HG03135 (cell line): ENCODE measurements around the gene COLQ.
"Not testable (repeated sequence)": the region's sequence is repeated elsewhere in the genome, so short reads cannot be mapped to it uniquely, and the experiment has no call there.

Source experiments
- ATAC-seq: cut with Tn5 transposase; IDR thresholded peaks from one replicate; pipeline ENCODE4 v1.9.1; 2021; ENCODE audit warnings: mild to moderate bottlenecking, moderate library complexity; ENCODE audit not compliant: unreplicated experiment

COLQ gene

DNA sequence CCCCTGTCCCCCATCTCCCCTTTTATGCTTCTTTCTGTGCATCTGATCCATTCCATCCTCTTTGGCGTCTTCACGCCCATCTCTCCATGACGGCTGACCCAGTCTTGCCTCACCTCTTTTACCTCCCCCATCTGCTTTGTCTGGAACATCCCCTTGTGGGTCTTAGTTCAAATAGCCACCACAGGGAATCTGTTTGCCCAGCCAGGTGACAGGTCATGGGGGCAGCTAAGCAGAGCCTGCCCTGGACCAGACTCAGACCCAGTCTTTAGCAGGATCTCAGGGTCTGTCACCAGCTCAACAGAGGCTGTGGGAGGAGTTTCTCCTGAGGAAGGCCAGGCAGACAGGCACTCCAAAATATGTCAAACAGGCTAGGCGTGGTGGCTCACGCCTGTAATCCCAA, 28.1 kb downstream of the COLQ start:
- ATAC-seq: no peak

DNA sequence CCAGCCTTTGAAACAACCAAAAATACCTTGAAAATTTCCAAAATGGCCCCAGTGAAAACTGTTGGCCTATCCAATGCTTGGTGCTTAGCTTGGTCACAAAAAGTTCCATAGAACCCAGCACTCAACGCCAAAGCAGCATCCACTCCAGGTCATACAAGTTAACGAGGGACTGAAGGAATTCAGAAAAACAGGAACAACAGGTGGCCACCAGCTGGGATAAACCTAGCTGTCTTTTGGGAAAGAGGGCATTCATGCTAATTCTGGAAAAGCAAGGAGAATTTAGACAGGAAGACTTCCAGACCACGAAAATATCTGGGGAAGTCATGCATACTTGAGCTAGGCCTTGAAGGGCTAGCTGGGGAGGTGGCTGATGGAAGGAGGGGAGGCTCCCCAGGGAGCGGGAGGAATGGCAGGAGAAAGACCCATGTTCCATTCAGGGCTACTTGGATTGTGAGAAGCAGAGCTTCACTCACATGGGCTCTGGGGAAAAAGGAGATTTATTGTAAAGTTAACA, 28.6 kb downstream of the COLQ start:
- ATAC-seq: no peak

DNA sequence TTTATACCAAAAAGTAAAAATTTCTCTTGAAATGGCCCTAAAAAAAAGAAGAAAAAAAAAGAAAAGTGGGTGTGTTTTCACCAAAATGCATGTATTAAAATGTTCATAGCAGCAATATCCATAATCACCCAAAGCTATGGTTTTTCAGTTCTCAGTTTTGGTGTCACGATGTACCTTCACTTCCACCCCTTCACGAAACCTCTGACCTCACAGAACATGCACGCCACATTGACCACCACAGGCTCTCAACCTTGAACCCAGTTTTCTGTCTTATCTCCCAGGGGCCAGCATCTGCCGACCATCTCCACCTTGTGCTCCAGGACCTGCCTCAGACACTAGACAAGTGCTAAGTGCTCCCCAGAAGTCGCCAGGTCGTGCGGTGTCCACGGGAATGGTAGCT, 30.4 kb downstream of the COLQ start:
- no peak for ATAC-seq

DNA sequence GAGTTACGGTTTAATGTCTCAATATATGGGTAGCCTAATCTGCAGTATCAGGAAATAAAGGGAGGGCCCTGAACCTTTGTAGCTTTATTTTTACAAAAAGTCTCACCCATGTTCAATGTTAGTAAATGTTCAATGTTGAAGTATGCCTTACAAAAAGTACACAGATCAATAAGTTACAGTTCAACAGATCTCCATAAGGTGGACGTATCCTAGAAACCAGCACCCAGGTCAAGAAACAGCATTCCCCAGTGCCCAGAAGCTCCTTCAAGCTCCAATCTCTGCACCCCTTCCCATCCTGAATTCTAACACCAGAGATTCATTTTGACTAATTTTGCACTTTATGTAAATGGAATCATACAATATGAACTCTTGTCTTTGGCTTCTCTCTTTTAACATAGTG, 31.3 kb downstream of the COLQ start:
- ATAC-seq: no peak

DNA sequence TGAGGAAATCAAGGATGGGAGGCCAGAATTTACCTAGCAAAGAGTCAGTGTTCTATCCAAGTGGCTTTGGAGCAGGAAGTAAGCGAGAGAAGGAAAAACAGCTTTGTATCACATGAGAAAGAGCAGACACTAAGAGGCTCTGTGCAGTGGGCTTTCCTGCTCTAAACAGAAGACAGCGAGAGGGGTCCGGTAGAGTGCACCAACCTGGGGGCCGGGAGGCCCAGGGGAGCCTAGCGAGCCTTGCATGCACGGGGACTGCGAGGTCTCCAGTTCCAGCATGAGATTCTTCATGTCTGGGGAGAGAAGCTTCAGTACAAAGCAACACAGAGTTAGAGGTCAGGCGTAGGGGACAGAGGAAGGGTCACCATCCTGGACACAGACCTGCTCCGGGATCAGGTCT, 33.5 kb downstream of the COLQ start:
- no peak for ATAC-seq

DNA sequence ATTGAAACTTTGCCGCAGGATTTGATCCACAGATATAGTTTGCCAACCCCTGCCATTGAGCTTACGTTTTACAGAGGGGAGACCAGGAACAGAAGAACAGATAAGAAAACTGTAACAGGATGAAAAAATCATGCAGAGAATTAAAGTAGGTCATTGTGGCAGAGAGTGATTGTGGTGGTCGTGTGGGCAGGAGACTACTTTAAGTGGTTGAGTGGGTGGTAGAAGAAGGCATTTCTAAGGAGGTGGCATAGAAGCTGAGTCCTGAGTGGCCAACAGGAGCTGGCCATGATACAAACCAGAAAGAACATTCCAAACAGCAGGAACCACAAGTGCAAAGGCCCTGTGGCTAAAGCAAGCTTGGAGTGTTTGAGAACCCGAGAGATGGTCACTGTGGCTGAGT, 34.5 kb downstream of the COLQ start:
- no peak for ATAC-seq

DNA sequence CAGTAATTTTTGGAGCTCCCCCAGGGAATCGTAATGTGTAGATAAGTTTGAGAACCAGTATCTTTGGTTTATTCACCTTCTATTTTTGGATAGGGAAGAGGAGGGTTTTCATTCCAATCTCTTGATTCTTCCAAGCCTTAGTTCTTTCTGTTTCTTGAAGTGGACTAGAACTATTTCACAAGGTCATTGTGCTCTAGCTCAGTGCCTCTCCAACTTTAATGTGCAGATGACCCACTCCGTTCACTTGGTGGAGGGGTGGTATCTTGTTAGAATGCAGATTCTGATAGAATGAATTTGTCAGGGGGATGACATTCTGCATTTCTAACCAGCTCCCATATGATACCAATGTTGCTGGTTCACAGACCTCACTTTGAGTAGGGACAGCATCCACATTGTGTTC, 35.5 kb downstream of the COLQ start:
- no peak for ATAC-seq

DNA sequence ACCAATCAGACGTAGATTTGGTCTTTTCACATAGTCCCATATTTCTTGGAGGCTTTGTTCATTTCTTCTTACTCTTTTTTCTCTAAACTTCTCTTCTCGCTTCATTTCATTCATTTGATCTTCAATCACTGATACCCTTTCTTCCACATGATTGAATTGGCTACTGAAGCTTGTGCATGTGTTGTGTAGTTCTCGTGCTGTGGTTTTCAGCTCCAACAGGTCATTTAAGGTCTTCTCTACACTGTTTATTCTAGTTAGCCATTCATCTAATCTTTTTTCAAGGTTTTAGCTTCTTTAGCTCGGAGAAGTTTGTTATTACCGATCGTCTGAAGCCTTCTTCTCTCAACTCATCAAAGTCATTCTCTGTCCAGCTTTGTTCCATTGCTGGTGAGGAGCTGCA, 37.0 kb downstream of the COLQ start:
- ATAC-seq: not testable (repeated sequence)

DNA sequence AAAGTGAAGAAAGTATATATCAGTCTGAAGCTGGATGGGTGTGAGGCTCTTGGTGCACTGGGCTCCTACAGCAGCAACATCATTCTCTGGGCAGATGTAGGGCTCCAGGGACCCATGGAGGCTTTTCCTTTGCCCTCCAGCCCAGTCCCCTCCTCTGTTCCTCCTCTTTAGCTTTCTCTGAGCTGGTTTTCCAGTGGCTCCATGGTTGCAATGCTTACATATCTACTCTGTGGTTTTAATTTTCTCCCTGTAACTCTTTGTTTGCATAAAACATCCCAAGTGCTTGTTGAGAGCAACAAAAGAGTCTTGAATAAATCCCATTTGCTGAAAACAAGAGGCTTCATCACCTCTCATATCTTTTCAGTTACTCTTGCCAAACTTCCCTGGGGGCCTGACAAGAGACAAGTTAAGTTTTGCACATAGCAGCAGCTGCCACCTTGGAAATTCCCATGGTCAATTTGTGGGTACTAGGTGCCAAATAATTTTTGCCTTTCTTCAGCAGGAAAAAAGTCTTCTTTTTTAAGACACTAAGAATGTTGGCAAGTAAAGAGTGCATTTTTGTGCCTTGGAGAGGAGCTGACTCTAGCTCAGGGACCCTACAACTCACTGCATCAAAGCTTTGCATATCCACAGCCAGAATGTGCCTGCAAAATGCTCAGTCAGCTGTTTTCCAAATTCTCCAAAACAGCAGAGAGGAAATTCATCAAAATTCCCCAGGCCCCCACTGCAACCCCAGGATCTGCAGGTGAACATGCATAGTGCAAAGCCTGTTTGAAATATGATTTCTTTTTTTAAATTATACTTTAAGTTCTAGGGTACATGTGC, 41.9 kb downstream of the COLQ start:
- ATAC-seq: no peak

DNA sequence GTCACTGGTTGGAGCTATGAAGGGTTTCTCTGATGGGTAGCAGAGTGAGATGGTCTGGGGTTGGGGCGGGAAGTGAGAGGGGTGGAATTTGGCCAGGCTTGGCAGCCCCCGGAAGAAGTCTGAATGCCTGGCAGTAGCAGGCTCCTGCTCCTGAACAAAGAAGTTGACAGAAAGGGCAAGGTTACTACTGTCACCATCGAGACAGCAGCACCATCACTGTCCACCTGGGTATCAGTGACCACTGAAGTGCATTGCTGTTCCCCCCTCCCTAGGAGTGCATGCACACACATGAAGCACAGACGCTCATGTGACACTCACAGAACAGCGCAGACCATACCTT, 42.9 kb downstream of the COLQ start:
- no peak for ATAC-seq

DNA sequence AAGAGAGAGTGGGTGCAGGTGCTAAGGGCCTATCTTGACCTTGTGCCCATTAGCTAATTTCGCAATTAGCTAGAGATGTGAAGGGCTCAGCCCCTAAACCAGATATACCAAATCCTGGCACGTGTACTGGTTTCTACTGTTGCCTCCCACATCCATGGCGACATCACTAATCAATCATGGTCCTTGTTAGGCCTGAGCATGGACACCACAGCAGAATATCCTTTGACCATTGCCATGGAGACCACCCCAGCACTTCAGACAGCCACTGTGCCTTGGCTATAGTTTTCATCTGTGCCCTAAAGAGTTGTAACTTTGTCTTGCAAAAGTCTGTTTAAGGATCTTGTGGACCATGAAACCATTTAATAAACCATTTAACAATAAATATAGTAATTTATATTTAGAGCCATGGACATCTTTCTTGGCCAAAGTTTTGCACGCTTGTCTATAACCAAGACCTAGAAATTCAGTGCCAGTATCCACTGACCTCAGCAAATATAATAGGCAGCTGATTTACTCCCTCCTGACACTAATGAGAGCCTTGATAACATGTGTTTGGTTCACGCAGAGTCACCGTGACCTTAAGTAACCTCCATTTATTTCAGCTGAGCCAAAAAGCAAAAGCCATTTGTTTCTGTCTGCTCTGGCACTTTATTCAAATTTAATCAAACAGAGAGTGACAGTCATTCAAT, 43.4 kb downstream of the COLQ start:
- ATAC-seq: no peak

DNA sequence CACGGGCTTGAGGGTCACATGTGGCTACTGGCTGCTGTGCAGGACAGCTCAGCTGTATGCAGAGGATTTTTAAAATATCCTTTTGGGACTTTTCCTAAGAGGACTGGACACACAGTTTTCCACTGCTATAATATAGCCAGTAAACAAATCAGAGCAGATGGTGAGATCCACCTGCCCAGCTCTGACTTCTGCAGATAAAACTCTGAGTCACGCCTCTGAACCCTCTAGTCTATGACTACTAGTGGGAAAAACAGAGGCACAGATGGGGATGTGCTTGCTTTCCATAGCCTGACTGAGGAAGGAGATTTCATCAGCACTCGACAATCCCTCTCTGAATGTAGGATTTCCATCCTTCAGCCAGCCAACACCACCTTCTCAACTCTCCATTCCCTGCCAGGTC, 45.1 kb downstream of the COLQ start:
- ATAC-seq: no peak

DNA sequence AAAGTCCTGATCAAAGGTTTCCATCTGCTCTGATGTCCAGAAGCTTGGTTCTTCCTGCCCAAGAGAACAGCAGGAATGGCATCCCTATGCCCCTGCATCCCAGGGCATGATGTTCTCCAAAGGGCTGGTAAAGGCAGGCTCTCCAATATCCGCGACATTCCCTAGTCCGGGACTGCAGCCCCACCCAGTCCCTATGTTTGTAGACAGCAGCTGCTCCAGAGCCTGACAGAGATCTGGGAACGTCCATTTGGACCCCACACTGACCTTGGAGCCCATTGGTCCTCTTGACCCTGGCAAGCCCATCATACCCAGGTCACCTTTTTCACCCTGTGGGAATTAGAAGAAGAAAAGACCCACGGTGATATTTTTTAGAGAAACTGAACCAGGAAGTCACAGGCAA, 46.3 kb downstream of the COLQ start:
- ATAC-seq: no peak

DNA sequence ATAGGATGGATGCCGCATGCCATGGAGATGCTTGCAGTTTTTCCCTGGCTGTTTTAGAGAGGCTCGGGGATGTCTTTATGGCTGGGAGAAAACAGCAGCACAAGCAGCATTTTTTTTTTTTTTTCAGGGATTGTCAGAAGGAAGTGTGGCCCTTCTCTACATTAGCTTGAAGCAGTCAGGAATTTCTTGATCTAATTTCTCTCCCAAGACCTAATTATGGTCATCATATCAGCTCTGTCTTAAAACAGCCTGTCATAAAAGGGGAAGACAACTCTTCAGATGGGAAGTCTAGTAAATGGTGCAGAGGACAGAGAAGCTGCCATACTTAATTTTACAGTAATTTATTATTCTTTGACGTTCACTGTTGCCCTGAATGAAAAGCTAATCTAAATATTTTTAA, 49.6 kb downstream of the COLQ start:
- ATAC-seq: no peak

DNA sequence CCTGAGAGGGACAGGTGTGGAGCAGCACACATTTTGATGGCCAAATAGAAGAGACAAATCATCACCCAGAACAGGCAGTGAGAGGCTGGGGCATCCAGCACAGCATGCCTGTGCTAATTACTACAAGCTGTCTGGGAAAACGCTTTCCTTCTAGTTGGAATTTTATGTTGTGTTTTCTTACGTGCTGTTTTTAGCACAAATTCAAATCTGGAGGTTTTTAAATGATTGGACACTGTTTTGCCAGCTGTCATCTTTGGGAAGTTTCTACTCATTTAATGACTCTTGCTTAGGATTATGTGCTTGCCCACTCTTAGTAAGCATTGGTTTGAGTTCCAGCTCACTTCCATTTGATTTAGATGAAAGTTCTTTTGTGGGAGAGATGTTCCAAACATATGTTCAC, 50.7 kb downstream of the COLQ start:
- no peak for ATAC-seq

DNA sequence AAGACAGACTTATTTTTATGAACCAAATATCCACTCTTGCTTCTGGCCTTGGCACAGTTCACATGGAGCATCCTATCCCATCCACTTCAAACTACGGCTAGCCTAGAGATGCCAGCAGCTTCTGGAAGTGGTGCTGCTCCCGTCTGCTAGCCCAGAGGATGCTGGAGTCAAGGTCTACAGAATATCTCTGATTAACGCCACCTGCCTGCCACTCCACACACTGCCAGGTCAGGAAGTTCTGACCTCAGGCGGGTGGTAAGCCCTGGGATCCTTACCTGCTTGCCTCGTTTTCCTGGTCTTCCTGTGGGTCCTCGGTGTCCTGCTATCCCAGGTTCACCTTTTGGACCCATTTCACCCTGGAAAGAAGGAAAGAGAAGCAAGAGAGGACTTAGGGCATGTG, 51.2 kb downstream of the COLQ start:
- ATAC-seq: no peak

DNA sequence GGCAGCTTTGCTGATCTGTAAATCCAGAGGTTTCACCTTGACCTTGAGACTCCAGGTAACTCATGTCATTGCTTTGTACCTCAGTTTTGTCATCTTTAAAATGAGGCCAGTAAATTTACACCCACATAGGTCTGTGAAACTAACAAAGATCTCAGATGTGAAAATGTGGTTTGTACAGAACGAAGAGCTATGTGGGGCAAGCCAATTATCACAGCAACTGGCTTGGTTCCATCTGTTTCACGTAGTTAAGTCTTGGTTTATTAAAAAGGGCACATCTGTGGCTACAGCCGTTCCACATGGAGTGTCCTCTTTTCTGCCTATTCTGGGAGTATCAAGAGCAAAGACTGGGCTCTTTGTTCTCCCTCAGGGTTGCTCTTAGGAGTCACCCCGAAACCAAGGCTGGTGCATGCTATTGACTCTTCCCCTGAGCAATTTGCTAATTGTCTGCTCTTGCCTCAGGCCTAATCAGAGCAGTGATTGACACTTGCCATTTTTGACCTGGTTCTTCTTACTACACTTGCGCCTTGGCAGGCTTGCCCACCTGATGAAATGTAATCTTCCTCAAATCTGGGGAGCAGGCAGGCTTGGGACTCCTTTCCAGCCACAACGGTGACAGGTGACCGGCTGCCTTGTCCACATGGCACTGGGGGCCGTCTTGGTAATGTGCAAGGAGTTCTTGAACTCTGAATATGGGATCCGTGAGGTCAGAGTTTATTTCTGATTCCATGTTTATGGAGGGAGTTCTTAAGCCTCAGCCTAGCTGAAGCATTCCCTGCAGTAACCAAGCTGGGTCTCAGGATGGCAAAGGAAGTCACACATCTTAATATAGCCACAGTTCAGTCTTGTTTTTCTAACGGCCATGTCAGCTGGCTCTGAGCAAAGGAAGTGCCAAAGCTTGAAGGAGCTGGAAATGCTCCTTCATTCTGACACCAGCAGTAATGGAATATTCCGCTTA, 54.0 kb downstream of the COLQ start:
- no peak for ATAC-seq

DNA sequence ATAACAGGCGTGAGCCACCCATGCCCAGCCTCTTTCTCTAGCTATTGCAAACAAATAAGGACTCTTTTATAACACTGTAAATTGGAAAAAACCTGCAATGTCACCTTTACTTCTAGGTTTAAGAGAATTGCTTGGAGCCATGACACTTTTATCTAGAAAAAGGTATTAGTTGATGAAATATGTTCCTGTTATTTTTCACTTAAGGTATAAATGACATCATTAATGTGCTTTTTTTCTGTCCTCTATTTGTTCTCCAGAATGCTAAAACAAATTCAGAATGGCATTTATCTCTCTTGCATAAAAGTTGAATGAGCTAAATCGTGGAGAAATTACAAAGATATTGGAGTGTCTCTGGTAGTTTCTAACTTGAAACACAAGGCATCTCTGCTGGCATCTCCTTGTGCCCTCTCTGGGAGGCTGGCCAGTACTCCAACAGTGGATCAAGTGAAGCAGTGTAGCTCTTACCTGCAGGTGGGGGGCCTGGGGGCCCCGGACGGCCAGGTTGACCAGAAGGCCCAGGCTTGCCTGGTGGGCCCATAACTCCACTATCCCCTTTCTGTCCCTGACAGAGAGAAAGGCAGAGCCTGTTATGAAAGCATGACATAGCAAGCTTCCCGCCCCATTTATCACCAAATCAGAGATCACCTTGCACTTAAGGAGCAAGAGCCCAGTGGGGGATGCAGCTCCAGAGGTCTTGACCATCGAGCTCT, 55.5 kb downstream of the COLQ start:
- ATAC-seq: no peak

DNA sequence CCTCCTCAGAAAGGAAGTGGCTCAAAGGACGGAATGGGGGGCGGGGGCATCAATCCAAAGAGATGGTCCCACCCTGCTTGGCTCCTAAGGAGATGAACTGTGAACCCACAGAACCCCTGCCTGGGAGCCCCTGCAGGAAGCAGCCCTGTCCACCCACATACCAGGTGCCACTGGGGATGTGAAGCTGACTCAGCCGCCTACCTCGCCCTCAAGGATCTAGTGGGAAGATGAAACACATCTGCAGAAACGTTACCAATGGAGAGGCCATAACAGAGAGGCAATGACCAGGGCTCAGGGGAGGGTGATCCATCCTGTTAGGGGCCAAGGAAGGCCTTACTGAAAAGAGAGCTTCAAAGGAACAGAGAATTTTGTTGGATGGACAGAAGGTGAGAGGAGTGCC, 59.1 kb downstream of the COLQ start:
- ATAC-seq: no peak

DNA sequence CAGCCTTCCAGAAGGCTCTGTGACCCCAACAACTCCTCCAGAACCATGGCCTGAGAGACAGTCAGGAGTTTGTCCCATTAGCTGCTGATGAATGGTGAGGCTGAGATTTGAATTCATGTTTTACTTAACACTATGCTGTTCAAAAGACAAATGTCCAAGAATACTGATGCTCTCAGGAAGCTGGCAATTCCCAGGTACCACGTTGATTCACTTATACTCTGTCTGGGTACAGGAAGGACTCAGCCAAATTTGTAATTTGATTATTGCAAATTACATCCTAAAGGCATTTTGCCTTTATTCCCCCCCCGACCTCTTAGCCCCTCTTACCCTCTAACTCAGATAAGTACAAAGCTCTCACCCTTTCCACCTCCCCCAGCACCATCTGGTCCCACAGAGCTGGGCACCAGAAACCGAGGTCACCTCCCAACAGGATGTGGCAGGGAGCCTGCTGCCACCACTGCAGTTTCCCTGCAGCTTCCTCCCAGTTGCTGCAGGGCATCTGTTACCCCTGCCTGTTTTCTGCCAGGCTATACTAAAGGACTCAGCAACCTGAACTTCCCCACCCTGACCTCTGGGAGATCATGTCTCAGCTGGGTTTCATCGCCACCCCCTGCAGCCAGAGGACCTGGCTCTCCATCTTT, 60.5 kb downstream of the COLQ start:
- no peak for ATAC-seq
